Nephron progenitor cell (in vitro differentiated cells): ENCODE results near the gene ZNF462.
"Not testable (repeated sequence)": the region's sequence is repeated elsewhere in the genome, so short reads cannot be mapped to it uniquely, and the experiment has no call there.

Source experiments
- DNase-seq: peaks from one replicate; pipeline ENCODE4 v3.0.0; 2021
- H3K27ac Mint-ChIP-seq: 2 replicates; pipeline ENCODE4 v1.8.0; 2021; ENCODE audit warnings: mild to moderate bottlenecking, moderate library complexity, mixed read lengths
- H3K27me3 Mint-ChIP-seq: 2 replicates; pipeline ENCODE4 v1.8.0; 2021; ENCODE audit warnings: mild to moderate bottlenecking, low read depth, mixed read lengths; ENCODE audit not compliant: poor library complexity
- H3K36me3 Mint-ChIP-seq: 2 replicates; pipeline ENCODE4 v1.8.0; 2021; ENCODE audit warnings: low read depth, mixed read lengths
- H3K4me1 Mint-ChIP-seq: 2 replicates; pipeline ENCODE4 v1.8.0; 2021; ENCODE audit warnings: mixed read lengths
- H3K4me3 Mint-ChIP-seq: 2 replicates; pipeline ENCODE4 v1.8.0; 2021; ENCODE audit warnings: mild to moderate bottlenecking, moderate library complexity, mixed read lengths
- H3K9me3 Mint-ChIP-seq: 2 replicates; pipeline ENCODE4 v1.8.0; 2021; ENCODE audit warnings: mild to moderate bottlenecking, moderate library complexity, mixed read lengths
- CTCF ChIP-seq: fragments of 200-600 bp; sonication (generic); IDR thresholded peaks from 2 replicates; pipeline ENCODE4 v1.5.0; 2021; ENCODE audit warnings: antibody characterized with exemption

The ZNF462 gene

GRCh38 chr9:106976772-106977171, 113.8 kb downstream of the ZNF462 start:
- no peaks in the 10 kb centered on the region for H3K27me3 Mint-ChIP-seq
- no peak for TF ChIP-seq CTCF
- H3K4me1 Mint-ChIP-seq, result peaks cover 14% of the 10 kb centered on the region
- H3K36me3 Mint-ChIP-seq, result peaks cover 98% of the 10 kb centered on the region
- no peak overlapping the region for H3K4me3 Mint-ChIP-seq
- H3K9me3 Mint-ChIP-seq, result no peaks in the 10 kb centered on the region
- DNase-seq, result no peak
- no peak overlapping the region for H3K27ac Mint-ChIP-seq

GRCh38 chr9:106980551-106981101, 117.7 kb downstream of the ZNF462 start:
- H3K27ac Mint-ChIP-seq, result no peak overlapping the region
- peaks cover 91% of the 10 kb centered on the region for H3K36me3 Mint-ChIP-seq
- peaks cover 20% of the 10 kb centered on the region for H3K4me1 Mint-ChIP-seq

GRCh38 chr9:106981396-106982287, 118.7 kb downstream of the ZNF462 start:
- Mint-ChIP-seq H3K4me1 (peaks cover 20% of the 10 kb centered on the region), H3K36me3 (peaks cover 91% of the 10 kb centered on the region), H3K27me3 (no peaks in the 10 kb centered on the region), H3K27ac (peak overlapping the region; percentile 28), H3K9me3 (no peaks in the 10 kb centered on the region), H3K4me3 (no peak overlapping the region)
- no peak for DNase-seq
- no peak for TF ChIP-seq CTCF

More at GRCh38 chr9:106980551-106981101, 117.7 kb downstream of the ZNF462 start:
- H3K27me3 Mint-ChIP-seq, result no peaks in the 10 kb centered on the region
- H3K4me3 Mint-ChIP-seq, result no peak overlapping the region
- DNase-seq, result no peak
- H3K9me3 Mint-ChIP-seq, result no peaks in the 10 kb centered on the region
- TF ChIP-seq CTCF, result no peak

- Mint-ChIP-seq H3K9me3 (no peaks in the 10 kb centered on the region), H3K27me3 (no peaks in the 10 kb centered on the region), H3K4me3 (no peak overlapping the region), H3K27ac (no peak overlapping the region), H3K4me1 (peaks cover 20% of the 10 kb centered on the region), H3K36me3 (peaks cover 91% of the 10 kb centered on the region)
- no peak for DNase-seq
- no peak for TF ChIP-seq CTCF
Measured at GRCh38 chr9:106982636-106983035, 119.7 kb downstream of the ZNF462 start.

GRCh38 chr9:106983346-106983745, 120.4 kb downstream of the ZNF462 start:
- Mint-ChIP-seq H3K4me1 (peaks cover 20% of the 10 kb centered on the region), H3K36me3 (peaks cover 91% of the 10 kb centered on the region), H3K27ac (peak overlapping the region; percentile 40), H3K27me3 (no peaks in the 10 kb centered on the region), H3K9me3 (peaks cover 3% of the 10 kb centered on the region), H3K4me3 (no peak overlapping the region)
- no peak for DNase-seq
- TF ChIP-seq CTCF, result no peak

- not testable (repeated sequence) for H3K4me3 Mint-ChIP-seq, H3K4me1 Mint-ChIP-seq, H3K9me3 Mint-ChIP-seq, H3K27me3 Mint-ChIP-seq, DNase-seq, H3K27ac Mint-ChIP-seq
- H3K36me3 Mint-ChIP-seq, result peaks cover 94% of the 10 kb centered on the region
Measured at GRCh38 chr9:106989904-106990303, 126.9 kb downstream of the ZNF462 start.
